Measurements from ENCODE around the gene PRSS50.

The PRSS50 gene

GRCh38 chr3:46715507-46716175 lies 2.0 kb downstream of the PRSS50 start:
- ATAC-seq (ENCODE audit: low read depth), result no peak
- DNase-seq (ENCODE audit: low spot score in 2 of 2), result peak in 1 of 2 donors; percentile 7
- Mint-ChIP-seq H3K4me3 (no peak overlapping the region), H3K27me3 (peaks cover 18% of the 10 kb centered on the region), H3K9me3 (no peaks in the 10 kb centered on the region), H3K4me1 (peaks cover 2% of the 10 kb centered on the region), H3K36me3 (no peaks in the 10 kb centered on the region), H3K27ac (no peak overlapping the region)

- Mint-ChIP-seq H3K4me1 (peaks cover 2% of the 10 kb centered on the region), H3K9me3 (no peaks in the 10 kb centered on the region), H3K27ac (no peak overlapping the region), H3K4me3 (no peak overlapping the region), H3K36me3 (no peaks in the 10 kb centered on the region), H3K27me3 (peaks cover 18% of the 10 kb centered on the region)
- peak in 1 of 2 donors; percentile 8 for DNase-seq (ENCODE audit: low spot score in 2 of 2)
- ATAC-seq (ENCODE audit: low read depth), result no peak
These were observed 2.8 kb downstream of the PRSS50 start for GRCh38 chr3:46714728-46715506.

GRCh38 chr3:46713898-46714552 lies 3.6 kb downstream of the PRSS50 start:
- H3K27me3 Mint-ChIP-seq, result peaks cover 15% of the 10 kb centered on the region
- peaks cover 2% of the 10 kb centered on the region for H3K4me1 Mint-ChIP-seq
- no peaks in the 10 kb centered on the region for H3K36me3 Mint-ChIP-seq
- ATAC-seq (ENCODE audit: low read depth) (peak; percentile 62), DNase-seq (ENCODE audit: low spot score in 2 of 2) (peak in 1 of 2 donors; percentile 8)
- no peaks in the 10 kb centered on the region for H3K9me3 Mint-ChIP-seq
- H3K4me3 Mint-ChIP-seq, result no peak overlapping the region
- no peak overlapping the region for H3K27ac Mint-ChIP-seq

- H3K4me1 Mint-ChIP-seq, result peaks cover 2% of the 10 kb centered on the region
- ATAC-seq (ENCODE audit: low read depth) (no peak), DNase-seq (ENCODE audit: low spot score in 2 of 2) (no peak)
- H3K4me3 Mint-ChIP-seq, result no peak overlapping the region
- peaks cover 12% of the 10 kb centered on the region for H3K27me3 Mint-ChIP-seq
- no peaks in the 10 kb centered on the region for H3K36me3 Mint-ChIP-seq
- H3K9me3 Mint-ChIP-seq, result no peaks in the 10 kb centered on the region
- H3K27ac Mint-ChIP-seq, result no peak overlapping the region
These were observed 4.4 kb downstream of the PRSS50 start for GRCh38 chr3:46713050-46713897.

GRCh38 chr3:46712191-46713049 lies 5.2 kb downstream of the PRSS50 start:
- Mint-ChIP-seq H3K4me1 (peaks cover 2% of the 10 kb centered on the region), H3K27me3 (peaks cover 9% of the 10 kb centered on the region), H3K36me3 (no peaks in the 10 kb centered on the region), H3K27ac (no peak overlapping the region), H3K4me3 (no peak overlapping the region), H3K9me3 (no peaks in the 10 kb centered on the region)
- ATAC-seq (ENCODE audit: low read depth) (no peak), DNase-seq (ENCODE audit: low spot score in 2 of 2) (no peak)

- Mint-ChIP-seq H3K4me1 (peaks cover 2% of the 10 kb centered on the region), H3K4me3 (no peak overlapping the region), H3K27ac (no peak overlapping the region), H3K9me3 (no peaks in the 10 kb centered on the region), H3K27me3 (peaks cover 9% of the 10 kb centered on the region), H3K36me3 (no peaks in the 10 kb centered on the region)
- DNase-seq (ENCODE audit: low spot score in 2 of 2) (no peak), ATAC-seq (ENCODE audit: low read depth) (no peak)
These were observed 5.9 kb downstream of the PRSS50 start for GRCh38 chr3:46711760-46712159.

- H3K4me3 Mint-ChIP-seq, result no peak overlapping the region
- peaks cover 9% of the 10 kb centered on the region for H3K27me3 Mint-ChIP-seq
- H3K36me3 Mint-ChIP-seq, result no peaks in the 10 kb centered on the region
- ATAC-seq (ENCODE audit: low read depth) (no peak), DNase-seq (ENCODE audit: low spot score in 2 of 2) (no peak)
- peaks cover 2% of the 10 kb centered on the region for H3K4me1 Mint-ChIP-seq
- no peak overlapping the region for H3K27ac Mint-ChIP-seq
- H3K9me3 Mint-ChIP-seq, result no peaks in the 10 kb centered on the region
These were observed 6.4 kb downstream of the PRSS50 start for GRCh38 chr3:46711305-46711704.

- H3K36me3 Mint-ChIP-seq, result no peaks in the 10 kb centered on the region
- peaks cover 9% of the 10 kb centered on the region for H3K27me3 Mint-ChIP-seq
- H3K27ac Mint-ChIP-seq, result no peak overlapping the region
- no peak overlapping the region for H3K4me3 Mint-ChIP-seq
- no peak for ATAC-seq (ENCODE audit: low read depth)
- no peaks in the 10 kb centered on the region for H3K9me3 Mint-ChIP-seq
- no peak for DNase-seq (ENCODE audit: low spot score in 2 of 2)
- peaks cover 2% of the 10 kb centered on the region for H3K4me1 Mint-ChIP-seq
These were observed 6.9 kb downstream of the PRSS50 start for GRCh38 chr3:46710671-46711295.

DNA sequence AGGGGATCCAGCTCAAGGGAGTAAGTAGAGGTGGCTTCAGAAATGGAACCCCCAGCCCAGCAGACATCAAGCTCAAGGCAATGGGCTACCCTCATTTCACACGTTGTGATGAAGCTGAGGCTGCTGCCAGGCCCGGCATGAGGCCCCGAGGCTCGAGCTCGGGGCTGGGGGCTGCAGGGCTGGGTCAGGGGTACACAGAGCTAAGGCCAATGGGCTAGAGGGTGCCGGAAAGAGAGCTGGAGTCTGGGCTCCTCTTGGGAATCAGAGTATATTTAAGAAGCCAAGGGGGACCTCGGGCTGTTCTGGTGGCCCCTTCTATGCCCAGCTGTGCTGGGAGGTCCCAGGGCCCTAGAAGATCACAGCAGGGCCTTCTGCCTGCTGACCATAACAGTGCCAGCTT lies 7.4 kb downstream of the PRSS50 start:
- peaks cover 2% of the 10 kb centered on the region for H3K4me1 Mint-ChIP-seq
- no peaks in the 10 kb centered on the region for H3K9me3 Mint-ChIP-seq
- ATAC-seq (ENCODE audit: low read depth) (no peak), DNase-seq (ENCODE audit: low spot score in 2 of 2) (no peak)
- peaks cover 9% of the 10 kb centered on the region for H3K27me3 Mint-ChIP-seq
- H3K27ac Mint-ChIP-seq, result no peak overlapping the region
- H3K36me3 Mint-ChIP-seq, result no peaks in the 10 kb centered on the region
- no peak overlapping the region for H3K4me3 Mint-ChIP-seq

DNA sequence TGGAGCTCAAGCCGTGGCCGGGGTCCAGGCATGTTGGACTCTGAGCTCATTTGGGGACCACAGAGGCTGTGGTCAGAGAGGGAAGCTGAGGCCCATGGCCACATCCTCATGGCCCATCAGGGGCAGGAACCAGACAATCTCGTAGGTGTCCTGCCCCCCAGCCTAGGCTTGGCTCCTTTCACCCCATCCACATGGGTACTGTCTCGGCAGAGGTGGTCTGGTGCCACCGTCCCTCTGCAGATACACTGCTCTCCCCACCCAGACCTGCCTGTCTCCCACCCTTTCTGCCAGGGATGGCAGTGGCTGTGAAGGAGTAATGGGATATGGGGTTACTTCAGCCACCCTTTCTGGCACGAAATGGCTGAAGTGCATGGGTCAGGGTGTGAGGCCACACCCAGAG lies 7.9 kb downstream of the PRSS50 start:
- Mint-ChIP-seq H3K4me1 (peaks cover 5% of the 10 kb centered on the region), H3K9me3 (no peaks in the 10 kb centered on the region), H3K36me3 (no peaks in the 10 kb centered on the region), H3K4me3 (no peak overlapping the region), H3K27me3 (peaks cover 11% of the 10 kb centered on the region), H3K27ac (no peak overlapping the region)
- DNase-seq (ENCODE audit: low spot score in 2 of 2), result no peak
- no peak for ATAC-seq (ENCODE audit: low read depth)

DNA sequence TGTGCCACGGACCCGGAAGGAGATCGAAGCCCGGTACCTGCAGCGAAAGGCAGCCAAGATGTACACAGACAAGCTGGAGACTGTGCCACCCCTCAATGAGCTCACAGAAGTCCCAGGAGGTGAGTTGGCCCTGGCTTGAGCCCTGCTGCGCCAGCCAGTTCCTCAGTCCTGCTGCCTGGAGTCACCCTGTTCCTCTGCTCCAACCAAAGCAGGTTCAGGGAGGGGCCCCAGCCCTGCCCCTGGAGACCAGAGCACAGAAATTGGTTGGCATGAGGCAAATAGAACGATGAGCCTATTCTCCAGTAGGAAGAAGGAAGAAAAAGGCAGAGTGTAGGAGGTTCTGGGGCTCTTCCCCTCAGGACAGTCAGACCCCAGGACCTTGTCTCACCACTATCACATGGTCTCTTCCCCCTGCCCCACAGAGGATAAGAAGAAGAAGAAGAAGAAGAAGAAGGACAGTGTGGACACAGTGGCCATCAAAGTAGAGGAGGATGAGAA lies 8.5 kb downstream of the PRSS50 start:
- no peaks in the 10 kb centered on the region for H3K36me3 Mint-ChIP-seq

DNA sequence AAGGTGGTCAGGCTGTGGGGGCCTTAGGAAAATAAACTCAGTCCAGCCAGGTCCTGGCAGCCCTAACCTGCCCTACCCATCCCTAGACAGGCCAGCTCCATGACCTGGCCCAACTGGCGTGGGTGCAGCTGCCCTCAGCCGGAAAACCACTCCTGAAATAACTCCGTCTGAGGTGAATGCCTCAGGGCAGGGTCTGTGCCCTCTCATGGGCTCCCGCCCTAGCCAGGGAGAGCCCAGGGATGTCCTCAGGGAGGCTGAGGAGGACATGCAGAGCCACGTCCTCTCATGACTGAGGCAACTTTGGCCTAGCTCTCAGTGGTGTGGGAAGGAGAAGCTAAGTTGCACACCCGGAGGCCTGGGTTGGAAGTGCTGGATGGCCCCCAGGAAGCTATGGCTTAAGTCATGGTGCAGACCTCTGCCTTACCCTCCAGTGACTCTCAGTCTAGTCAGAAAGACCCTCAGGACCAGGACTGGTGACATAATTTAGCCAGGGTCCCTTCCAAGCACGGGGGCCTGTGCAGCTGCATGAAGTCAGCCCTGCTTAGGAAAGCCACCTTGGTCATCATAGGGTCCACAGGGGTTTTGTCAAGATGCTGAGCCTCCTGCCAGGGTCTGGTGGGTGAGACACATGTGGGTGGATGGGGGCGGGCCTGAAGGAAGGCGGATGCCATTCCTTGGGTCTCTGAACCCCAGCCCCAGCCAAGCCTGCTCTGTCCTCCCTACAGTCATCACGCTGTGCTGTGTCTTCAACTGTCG lies 9.1 kb downstream of the PRSS50 start:
- H3K4me1 Mint-ChIP-seq, result peaks cover 5% of the 10 kb centered on the region
- no peak overlapping the region for H3K27ac Mint-ChIP-seq
- no peak for ATAC-seq (ENCODE audit: low read depth)
- no peak for DNase-seq (ENCODE audit: low spot score in 2 of 2)
- peaks cover 11% of the 10 kb centered on the region for H3K27me3 Mint-ChIP-seq
- no peaks in the 10 kb centered on the region for H3K36me3 Mint-ChIP-seq
- H3K9me3 Mint-ChIP-seq, result no peaks in the 10 kb centered on the region
- H3K4me3 Mint-ChIP-seq, result no peak overlapping the region

More for the DNA sequence above, 8.5 kb downstream of the PRSS50 start:
- no peaks in the 10 kb centered on the region for H3K9me3 Mint-ChIP-seq
- H3K4me3 Mint-ChIP-seq, result no peak overlapping the region
- ATAC-seq (ENCODE audit: low read depth) (no peak), DNase-seq (ENCODE audit: low spot score in 2 of 2) (no peak)
- H3K27me3 Mint-ChIP-seq, result peaks cover 11% of the 10 kb centered on the region
- no peak overlapping the region for H3K27ac Mint-ChIP-seq
- H3K4me1 Mint-ChIP-seq, result peaks cover 5% of the 10 kb centered on the region
